Spinal cord (tissue), 10 donors: ENCODE measurements around the gene EWSR1. TPM values are rescaled to one million over a fixed set of nuclear protein-coding genes. Genes with fewer than 3 reads are reported as not detected.
"Not testable (repeated sequence)": the region's sequence is repeated elsewhere in the genome, so short reads cannot be mapped to it uniquely, and the experiment has no call there.

Experiments
- DNase-seq, 6 donors: peaks; one replicate each; pipeline versions ENCODE4 v3.0.0 to v3.0.0-alpha.2; 2013 to 2015; ENCODE audit warnings: low spot score in 6 of 6, low read depth in 4 of 6
- H3K27ac ChIP-seq: one replicate; pipeline ENCODE4 v1.5.1; 2013; ENCODE audit warnings: low read depth, low read length, control low read depth
- H3K27me3 ChIP-seq: one replicate; pipeline ENCODE4 v1.6.1; 2013; ENCODE audit warnings: low read length; ENCODE audit not compliant: control insufficient read depth, insufficient read depth
- H3K36me3 ChIP-seq: one replicate; pipeline ENCODE4 v1.6.1; 2013; ENCODE audit warnings: low read length; ENCODE audit not compliant: control insufficient read depth, insufficient read depth
- H3K4me1 ChIP-seq: one replicate; pipeline ENCODE4 v1.6.1; 2013; ENCODE audit warnings: low read length; ENCODE audit not compliant: control insufficient read depth, insufficient read depth
- H3K4me3 ChIP-seq: one replicate; pipeline ENCODE4 v1.5.1; 2013; ENCODE audit warnings: low read depth, low read length, control low read depth
- H3K9me3 ChIP-seq: one replicate; pipeline ENCODE4 v1.6.1; 2013; ENCODE audit warnings: low read length; ENCODE audit not compliant: control insufficient read depth, insufficient read depth
- WGBS: methylation state at CpG from one replicate; pipeline ENCODE4 v1.1.5; 2013; ENCODE audit warnings: missing lambda C conversion rate; ENCODE audit not compliant: insufficient coverage; 5-methylcytosine and 5-hydroxymethylcytosine counted together
- long read RNA-seq, 4 donors: transcript quantifications; one replicate each; lab custom pipeline, GENCODE V29; 2026
- polyA plus RNA-seq, 2 donors: library from polyadenylated mRNA; unstranded; fragments of 120-200 nt; gene quantifications; one replicate each; pipeline ENCODE4 v1.2.1, GENCODE V29; 2013; ENCODE audit not compliant: insufficient read length in 2 of 2
- total RNA-seq, 2 donors: library from RNA; depleted of rRNA in 1 of 2; stranded (reverse); fragments of 120-200 nt in 1 of 2; fragments of >200 nt in 1 of 2; gene quantifications; one replicate each; pipeline versions ENCODE4 v1.2.3 to v1.2.4, GENCODE V29; 2013 to 2014
- donor health status: healthy.

The EWSR1 gene
- total RNA-seq: 100 to 1,000 TPM; 114 to 206 TPM
- polyA plus RNA-seq: 100 to 1,000 TPM; 289 to 316 TPM
- long read RNA-seq, donor 1, transcript EWSR1-207 (17 exons, 2,207 nt): major isoform, 11 of 104 reads
- long read RNA-seq, donor 1, transcript EWSR1-208 (18 exons, 2,189 nt): minor isoform, 5 of 104 reads
- long read RNA-seq, donor 1, transcript EWSR1-215 (8 exons, 2,630 nt): minor isoform, 6 of 104 reads
- long read RNA-seq, donor 1, transcript EWSR1-206 (17 exons, 2,654 nt): minor isoform, 8 of 104 reads
- long read RNA-seq, donor 1, partial matches to known transcripts: 60 of 104 reads
- long read RNA-seq, donor 1, other reads (novel, unspliced or antisense): 6 of 104 reads
- long read RNA-seq, donor 2, partial matches to known transcripts: 26 of 37 reads
- long read RNA-seq, donor 2, other reads (novel, unspliced or antisense): 0 of 37 reads
- long read RNA-seq, donor 3, partial matches to known transcripts: 29 of 37 reads
- long read RNA-seq, donor 3, other reads (novel, unspliced or antisense): 0 of 37 reads
- long read RNA-seq, donor 4, transcript EWSR1-207 (17 exons, 2,207 nt): major isoform, 11 of 163 reads
- long read RNA-seq, donor 4, transcript EWSR1-206 (17 exons, 2,654 nt): minor isoform, 10 of 163 reads
- long read RNA-seq, donor 4, transcript EWSR1-217 (8 exons, 3,231 nt): minor isoform, 8 of 163 reads
- long read RNA-seq, donor 4, partial matches to known transcripts: 128 of 163 reads
- long read RNA-seq, donor 4, other reads (novel, unspliced or antisense): 0 of 163 reads

- peak within 1 kb of the TSS; percentile 99 for H3K27ac ChIP-seq
- WGBS: under 1% methylated on average over 65 of the region's 67 CpGs
- H3K4me3 ChIP-seq: peak within 1 kb of the TSS; percentile 100
- no peaks in the 10 kb centered on the region for H3K9me3 ChIP-seq
- H3K4me1 ChIP-seq: peaks cover 18% of the 10 kb centered on the region
- H3K36me3 ChIP-seq: peaks cover 28% of the 10 kb centered on the region
- peak; percentile 90 to 98 (median 96) for DNase-seq
- no peaks in the 10 kb centered on the region for H3K27me3 ChIP-seq
These were observed at the start of gene EWSR1, which contains the start of gene RHBDD3 for GRCh38 chr22:29267858-29268510. Gene EWSR1, plus strand, starts transcription at chr22:29268268. Its CDS starts 69 bp downstream, at chr22:29268337. Gene RHBDD3, minus strand, starts transcription at chr22:29267981. Its CDS starts 2,355 bp downstream, at chr22:29265626.

- peaks cover 53% of the 10 kb centered on the region for H3K36me3 ChIP-seq
- no peak overlapping the region for H3K4me3 ChIP-seq
- no peak overlapping the region for H3K27ac ChIP-seq
- 85% methylated on average over 11 of the region's 11 CpGs for WGBS
- H3K27me3 ChIP-seq: no peaks in the 10 kb centered on the region
- no peak for DNase-seq
- H3K9me3 ChIP-seq: no peaks in the 10 kb centered on the region
- H3K4me1 ChIP-seq: peaks cover 17% of the 10 kb centered on the region
These were observed 49.2 kb upstream of the EWSR1 start for GRCh38 chr22:29218758-29219408.

- H3K9me3 ChIP-seq, H3K27me3 ChIP-seq, H3K4me3 ChIP-seq, H3K27ac ChIP-seq, DNase-seq: not testable (repeated sequence)
- Histone ChIP-seq H3K4me1 (peaks cover 22% of the 10 kb centered on the region), H3K36me3 (peaks cover 54% of the 10 kb centered on the region)
- WGBS: no CpG with 5 or more reads among the region's 2 CpGs
These were observed 48.7 kb upstream of the EWSR1 start for GRCh38 chr22:29219409-29219782.

- no peaks in the 10 kb centered on the region for H3K9me3 ChIP-seq
- H3K4me3 ChIP-seq: no peak overlapping the region
- H3K36me3 ChIP-seq: peaks cover 52% of the 10 kb centered on the region
- H3K4me1 ChIP-seq: peaks cover 29% of the 10 kb centered on the region
- no peak overlapping the region for H3K27ac ChIP-seq
- no peak for DNase-seq
- 82% methylated on average over 7 of the region's 14 CpGs for WGBS
- no peaks in the 10 kb centered on the region for H3K27me3 ChIP-seq
These were observed 48.0 kb upstream of the EWSR1 start for GRCh38 chr22:29219881-29220670.

- DNase-seq: peak in 1 of 6 donors; percentile 71
- H3K4me1 ChIP-seq: peaks cover 23% of the 10 kb centered on the region
- 80% methylated on average over 12 of the region's 19 CpGs for WGBS
- no peak overlapping the region for H3K4me3 ChIP-seq
- H3K36me3 ChIP-seq: peaks cover 25% of the 10 kb centered on the region
- no peaks in the 10 kb centered on the region for H3K9me3 ChIP-seq
- no peaks in the 10 kb centered on the region for H3K27me3 ChIP-seq
- no peak overlapping the region for H3K27ac ChIP-seq
These were observed 43.8 kb upstream of the EWSR1 start for GRCh38 chr22:29224121-29224858.

GRCh38 chr22:29224859-29225410 lies 43.1 kb upstream of the EWSR1 start:
- WGBS: 94% methylated on average over 7 of the region's 7 CpGs
- Histone ChIP-seq H3K27ac (no peak overlapping the region), H3K4me1 (peaks cover 23% of the 10 kb centered on the region), H3K27me3 (no peaks in the 10 kb centered on the region), H3K36me3 (peaks cover 22% of the 10 kb centered on the region), H3K9me3 (no peaks in the 10 kb centered on the region), H3K4me3 (no peak overlapping the region)
- DNase-seq: no peak

- no peaks in the 10 kb centered on the region for H3K27me3 ChIP-seq
- H3K27ac ChIP-seq: no peak overlapping the region
- peaks cover 20% of the 10 kb centered on the region for H3K36me3 ChIP-seq
- no peaks in the 10 kb centered on the region for H3K9me3 ChIP-seq
- peaks cover 23% of the 10 kb centered on the region for H3K4me1 ChIP-seq
- no peak overlapping the region for H3K4me3 ChIP-seq
- DNase-seq: no peak
- 67% methylated on average over 12 of the region's 16 CpGs for WGBS
These were observed 42.5 kb upstream of the EWSR1 start for GRCh38 chr22:29225422-29226090.
